Tibial nerve (tissue), 4 donors: Measurements from ENCODE around the gene BOLA2B.

Experiments used
- CTCF ChIP-seq, 5 experiments: fragments of 200-600 bp in 3 of 5; fragments of 450-650 bp in 2 of 5; sonication (generic) in 3 of 5; IDR thresholded peaks; one replicate each; pipeline ENCODE4 v1.5.1; 2016 to 2019; ENCODE audit warnings: antibody characterized with exemption in 5 of 5, mild to moderate bottlenecking in 3 of 5, moderate library complexity in 2 of 5
- EP300 ChIP-seq, 2 donors: sonication (generic); formaldehyde crosslinking; IDR thresholded peaks; one replicate each; pipeline ENCODE4 v1.6.1; 2017; ENCODE audit warnings: antibody characterized with exemption in 2 of 2, mild to moderate bottlenecking in 1 of 2

- no peak for TF ChIP-seq CTCF (IDR thresholded peaks at IDR 0.05)
- TF ChIP-seq EP300 (IDR thresholded peaks at IDR 0.05) = no peak
Observed at GRCh38 chr16:30184096-30184890, 9.2 kb downstream of the BOLA2B start.
